Amniotic stem cell (primary cell): ENCODE measurements around the gene SPEF2.

ENCODE experiments used
- DNase-seq: peaks from one replicate; lab custom pipeline; 2025; lab: John Stamatoyannopoulos, UW

The SPEF2 gene

DNA sequence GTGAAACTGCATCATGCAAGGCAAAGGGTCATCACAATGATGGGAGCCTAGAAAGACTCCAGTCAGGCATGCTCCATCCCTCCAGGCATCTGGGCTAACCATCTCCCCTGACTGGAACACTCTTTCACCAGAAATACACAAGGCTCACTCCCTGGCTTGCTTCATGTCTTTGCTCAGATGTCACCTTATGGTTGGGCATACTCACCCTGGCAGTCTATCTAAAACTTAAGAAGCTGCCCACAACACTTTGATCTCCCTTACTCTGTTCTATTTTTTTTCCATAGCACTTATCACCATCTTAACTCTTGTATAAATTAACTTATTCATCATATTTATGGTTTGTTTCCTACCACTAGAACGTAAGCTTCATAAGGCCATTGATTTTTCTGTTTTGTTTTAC lies 90.0 kb downstream of the SPEF2 start:
- no peak for DNase-seq

DNA sequence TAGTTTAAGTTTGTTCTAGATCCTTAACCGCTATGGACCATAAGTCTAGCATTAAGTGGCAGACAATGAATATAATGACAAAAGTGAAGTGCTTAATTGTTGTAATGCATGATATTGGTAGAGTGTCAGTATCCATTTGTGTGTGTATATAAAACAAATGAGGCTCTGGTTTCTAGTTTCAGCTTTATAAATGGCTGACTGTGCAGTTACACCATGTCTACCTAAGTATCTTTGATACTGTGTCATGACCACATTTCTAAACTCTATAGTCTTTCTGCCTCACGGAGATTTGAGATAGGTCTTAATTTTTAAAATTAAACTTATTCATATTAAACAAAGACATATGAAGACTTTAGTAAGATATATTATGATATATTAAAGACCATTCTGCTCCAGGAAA lies 92.0 kb downstream of the SPEF2 start:
- no peak for DNase-seq

DNA sequence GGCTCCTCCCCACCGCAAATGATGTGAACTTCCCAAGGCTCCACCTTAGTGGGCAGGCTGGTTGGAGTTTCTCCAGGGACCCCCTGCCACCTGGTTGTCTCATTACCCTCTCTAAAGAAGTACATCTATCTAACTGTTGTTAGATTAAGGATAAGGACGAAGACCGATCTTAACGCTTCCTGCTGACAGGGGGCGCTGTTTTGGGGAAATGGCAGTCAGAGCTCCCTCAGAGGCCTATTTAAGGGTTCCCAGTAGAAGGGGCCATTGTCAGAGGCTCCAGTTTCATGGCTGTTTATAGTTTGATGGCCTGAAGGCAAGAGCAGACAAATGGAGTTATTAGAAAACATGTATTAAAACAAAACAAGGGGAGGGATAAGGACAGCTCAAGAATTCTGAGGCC lies 100.1 kb downstream of the SPEF2 start:
- no peak for DNase-seq

DNA sequence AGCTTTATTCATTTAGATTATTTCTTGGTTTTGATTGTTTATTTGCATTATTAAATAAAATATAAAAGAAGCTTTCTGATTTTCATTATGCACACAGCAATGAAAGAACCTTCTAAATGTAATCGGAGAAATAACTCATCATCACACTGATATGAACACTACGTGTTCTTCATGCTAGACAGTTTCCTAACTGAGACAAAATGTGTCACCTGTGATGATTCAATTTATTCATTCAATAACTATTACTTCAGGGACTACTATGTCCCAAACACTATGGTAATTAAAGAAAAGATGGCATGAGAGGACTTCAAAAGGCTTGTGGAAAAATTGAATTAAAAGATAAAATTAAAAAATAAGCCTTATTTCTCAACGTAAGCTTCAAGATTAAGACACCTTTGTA lies 118.1 kb downstream of the SPEF2 start:
- no peak for DNase-seq

DNA sequence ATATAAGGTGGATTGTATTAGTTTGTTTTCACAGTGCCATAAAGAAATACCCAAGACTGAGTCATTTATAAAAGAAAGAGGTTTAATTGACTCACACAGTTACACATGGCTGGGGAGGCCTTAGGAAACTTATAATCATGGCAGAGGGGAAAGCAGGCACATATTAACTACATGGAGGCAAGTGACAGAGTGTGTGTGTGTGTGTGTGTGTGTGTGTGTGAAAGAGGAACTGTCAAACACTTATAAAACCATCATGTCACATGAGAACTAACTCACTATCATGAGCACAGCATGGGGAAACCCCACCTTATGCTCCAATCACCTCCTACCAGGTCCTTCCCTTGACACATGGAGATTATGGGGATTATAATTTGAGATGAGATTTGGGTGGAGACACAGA lies 118.6 kb downstream of the SPEF2 start:
- no peak for DNase-seq

DNA sequence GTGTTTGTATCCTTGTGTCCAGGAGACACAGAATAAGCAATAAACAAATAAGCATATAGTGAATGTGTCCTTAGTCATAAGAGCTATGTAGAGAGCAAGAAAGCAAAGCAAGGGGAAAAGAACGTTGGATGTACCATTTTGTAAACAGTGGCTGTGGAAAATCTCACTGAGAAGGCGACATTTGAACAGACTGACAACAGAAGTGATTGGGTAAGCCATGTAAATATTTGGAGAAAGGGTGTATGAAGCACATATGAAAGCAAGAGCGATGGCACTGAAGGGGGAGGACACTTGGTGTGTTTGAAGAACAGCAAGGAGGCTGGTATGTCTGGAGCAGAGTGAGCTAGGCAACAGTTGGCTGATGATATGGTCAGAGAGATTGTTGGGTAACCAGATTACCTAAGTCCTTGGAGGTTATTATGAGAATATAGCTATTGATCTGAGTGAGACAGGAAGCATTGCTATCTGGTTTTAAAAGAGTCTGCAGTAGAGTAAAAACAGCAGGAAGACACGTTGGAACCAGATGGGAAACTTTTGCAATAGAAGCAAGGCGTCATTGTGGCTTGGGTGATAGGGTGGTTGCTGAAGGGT lies 123.6 kb downstream of the SPEF2 start:
- DNase-seq: no peak

DNA sequence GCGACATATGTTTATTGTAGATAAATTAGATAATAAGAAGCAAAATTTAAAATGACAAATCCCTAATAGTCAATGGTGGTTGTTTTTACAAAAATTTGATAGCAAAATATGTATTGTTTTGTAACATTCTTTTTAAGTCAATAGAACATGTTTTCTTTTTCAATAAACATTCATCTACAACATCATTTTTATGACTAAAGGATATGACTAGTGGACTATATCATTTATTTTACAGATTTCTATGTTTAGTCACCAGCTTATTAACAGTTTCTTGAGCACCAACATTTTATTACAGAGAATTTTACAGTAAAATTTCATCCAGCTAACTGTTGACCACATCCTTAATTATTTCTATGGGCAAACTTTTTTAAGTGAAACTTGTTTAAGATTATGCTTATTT lies 124.3 kb downstream of the SPEF2 start:
- DNase-seq: no peak

DNA sequence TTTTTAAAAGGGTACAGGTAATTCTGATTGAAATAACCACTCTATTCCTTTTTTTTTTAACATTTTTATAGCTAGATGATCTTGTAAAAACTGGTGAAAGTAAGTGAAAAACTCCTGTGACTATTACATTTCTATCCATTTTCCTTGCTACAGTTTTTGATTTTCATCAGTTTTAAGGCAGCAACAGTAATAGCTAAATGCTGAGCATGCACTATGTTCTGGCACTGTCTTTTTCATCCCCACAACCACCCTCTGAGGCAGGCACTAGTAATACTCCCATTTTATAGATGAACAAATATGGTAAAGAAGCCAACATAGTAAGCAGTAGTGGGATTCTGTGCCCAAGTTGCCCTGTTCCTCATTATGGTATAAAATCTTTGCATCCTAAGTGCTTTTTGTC lies 126.0 kb downstream of the SPEF2 start:
- DNase-seq: no peak

DNA sequence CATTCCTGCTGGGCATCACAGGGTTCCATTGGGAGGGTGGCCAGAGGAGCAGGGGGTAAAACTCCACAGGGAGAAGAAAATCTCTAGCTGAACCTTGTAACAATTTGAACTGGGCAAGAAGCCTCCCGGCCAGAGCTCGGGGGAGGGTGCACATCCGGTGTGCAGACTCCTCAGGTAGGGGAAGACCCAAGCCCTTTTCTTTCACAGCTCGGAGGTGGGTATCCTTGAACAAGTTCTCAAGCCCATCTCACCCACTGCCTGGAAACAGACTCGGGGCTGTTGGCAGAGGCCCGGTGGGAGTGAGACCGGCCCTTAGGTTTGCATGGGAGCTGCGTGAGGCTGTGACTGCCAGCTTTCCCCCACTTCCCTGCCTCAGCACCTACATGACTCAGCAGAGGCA lies 127.5 kb downstream of the SPEF2 start:
- no peak for DNase-seq

DNA sequence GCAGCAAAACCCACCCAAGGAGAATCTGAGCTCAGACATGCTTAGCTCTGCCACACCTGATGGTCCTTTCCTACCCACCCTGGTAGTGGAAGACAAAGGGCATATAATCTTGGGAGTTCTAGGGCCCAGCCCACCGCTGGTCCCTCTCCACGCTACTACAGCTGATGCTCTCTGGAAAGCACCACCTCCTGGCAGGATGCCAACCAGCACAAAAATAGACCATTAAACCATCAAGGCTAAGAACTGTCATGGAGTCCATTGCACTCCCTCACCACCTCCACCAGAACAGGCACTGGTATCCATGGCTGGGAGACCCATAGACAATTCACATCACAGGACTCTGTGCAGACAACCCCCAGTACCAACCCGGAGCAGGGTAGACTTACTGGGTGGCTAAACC lies 128.0 kb downstream of the SPEF2 start:
- DNase-seq: no peak

DNA sequence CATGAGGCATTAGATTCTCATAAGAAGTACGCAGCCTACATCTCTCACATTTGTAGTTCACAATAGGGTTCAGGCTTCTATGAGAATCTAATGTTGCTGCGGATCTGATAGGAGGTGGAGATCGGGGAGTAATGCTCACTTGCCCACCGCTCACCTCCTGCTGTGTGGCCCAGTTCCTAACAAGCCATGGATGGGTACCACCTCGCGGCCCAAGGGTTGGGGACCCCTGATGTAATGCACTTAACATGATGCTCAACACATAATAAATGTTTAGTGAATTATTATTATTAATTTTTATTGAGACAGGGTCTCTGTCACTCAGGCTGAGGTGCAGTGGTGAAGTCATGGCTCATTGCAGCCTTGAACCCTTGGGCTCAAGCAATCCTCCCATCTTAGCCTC lies 134.3 kb downstream of the SPEF2 start:
- DNase-seq: no peak

DNA sequence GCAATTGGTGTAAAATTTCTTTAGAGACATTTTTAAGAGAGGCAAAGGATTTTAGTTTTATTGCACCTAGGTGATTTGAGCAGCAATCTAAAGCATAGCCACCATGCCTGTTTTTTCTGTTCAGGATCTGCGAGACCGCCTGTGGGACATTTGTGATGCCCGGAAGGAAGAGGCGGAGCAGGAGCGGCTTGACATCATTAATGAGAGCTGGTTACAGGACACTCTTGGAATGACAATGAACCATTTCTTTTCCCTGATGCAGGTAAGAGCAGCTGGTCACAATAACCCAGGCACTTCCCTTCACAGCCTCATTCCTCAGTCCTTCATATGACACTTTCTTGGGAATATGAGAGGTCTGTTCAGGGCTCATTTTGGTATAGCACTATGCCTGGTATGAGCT lies 135.8 kb downstream of the SPEF2 start:
- no peak for DNase-seq

DNA sequence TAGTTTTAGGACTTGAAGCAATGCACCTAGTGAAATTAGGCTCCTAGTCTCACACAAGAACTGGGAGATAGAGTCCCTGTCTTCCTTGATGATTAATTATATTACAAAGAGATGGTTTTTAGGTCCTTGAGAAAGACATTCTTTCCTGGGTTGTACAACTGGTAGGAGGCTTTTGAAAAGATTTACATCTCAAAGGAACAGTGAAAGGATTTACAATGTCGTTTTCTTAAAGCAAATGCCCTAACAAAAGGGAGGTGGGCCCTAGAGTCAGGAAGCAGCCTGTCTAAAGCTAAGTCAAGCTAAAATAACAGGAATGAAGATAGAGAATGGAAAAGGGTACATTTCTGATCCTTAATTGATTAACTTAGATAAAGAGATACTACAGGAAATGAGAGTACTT lies 136.8 kb downstream of the SPEF2 start:
- DNase-seq: no peak

DNA sequence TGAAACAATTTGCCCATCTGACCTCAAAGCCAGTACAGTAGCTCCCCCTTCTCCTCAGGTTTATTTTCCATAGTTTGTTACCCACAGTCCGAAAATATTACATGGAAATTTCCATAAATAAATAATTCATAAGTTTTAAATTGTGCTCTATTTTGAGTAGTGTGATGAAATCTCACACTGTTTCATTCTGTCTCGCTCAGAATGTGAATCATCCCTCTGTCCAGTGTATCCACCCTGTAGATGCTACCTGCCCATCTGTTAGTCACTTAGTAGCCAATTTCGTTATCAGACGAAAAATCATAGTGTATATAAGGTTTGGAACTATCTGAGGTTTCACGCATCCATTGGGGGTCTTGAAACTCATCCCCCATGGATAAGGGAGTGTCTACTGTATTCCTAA lies 138.3 kb downstream of the SPEF2 start:
- DNase-seq: no peak

DNA sequence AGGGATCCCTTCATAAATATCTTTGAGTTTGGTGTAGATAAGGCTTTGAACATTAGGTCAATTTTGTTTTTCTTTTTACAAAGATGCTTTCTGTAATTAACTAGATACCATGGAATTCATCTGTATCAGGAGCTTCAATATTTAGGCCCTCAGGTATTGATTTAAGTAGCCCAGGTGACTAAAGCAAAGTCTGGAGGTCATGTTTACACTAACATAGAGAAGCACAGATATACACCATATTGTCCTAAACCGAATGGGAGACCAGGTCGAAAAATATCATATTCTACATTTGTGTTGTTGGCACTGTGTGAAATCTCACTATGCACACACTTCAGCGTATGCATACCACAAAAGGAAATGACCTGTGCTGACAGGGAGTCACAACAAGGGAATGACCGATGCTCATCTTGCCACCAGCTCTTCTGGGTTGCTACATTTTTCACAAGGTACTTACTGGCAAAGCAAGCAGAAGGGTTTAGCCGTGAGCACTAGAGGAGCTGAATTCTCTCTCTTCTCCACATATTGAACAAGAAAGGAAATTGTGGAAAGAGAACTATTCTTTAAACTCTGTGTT lies 140.6 kb downstream of the SPEF2 start:
- DNase-seq: no peak

DNA sequence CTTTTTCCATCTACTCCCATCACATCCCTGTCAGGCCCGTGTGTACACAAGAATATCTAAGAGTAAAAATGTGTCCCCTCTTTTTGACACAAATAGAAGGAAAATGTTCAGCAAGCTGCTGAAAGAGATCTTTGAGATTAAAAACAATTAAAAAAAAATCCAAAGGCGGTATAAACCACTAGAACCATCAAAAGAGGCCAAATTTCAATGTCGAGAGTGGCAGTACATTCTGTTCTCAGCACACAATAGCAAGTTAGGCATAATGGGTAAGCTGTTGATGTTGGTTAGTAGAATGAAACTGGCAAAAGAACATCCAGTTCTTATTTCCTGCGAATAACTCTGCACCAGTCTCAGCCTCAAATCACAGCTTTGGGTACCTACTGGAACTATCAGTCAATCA lies 143.9 kb downstream of the SPEF2 start:
- no peak for DNase-seq

DNA sequence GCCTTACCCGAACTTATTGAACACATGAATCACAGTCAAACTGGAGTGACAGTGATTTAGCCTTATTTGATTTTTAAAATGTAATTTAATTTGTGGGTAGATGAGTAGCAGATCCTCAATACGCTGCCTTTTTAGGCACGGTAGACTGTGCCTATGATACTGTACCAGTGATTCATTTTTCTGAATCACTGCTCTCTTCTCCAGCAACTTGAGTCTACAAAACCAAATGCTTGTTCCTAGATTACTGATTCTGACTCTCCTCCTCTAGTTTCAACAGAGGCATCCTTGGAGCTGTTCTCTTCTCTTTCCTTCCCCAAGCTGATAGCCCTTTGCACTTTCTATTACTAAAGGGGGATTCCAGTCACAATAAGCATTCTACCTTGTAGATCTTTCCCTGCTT lies 144.7 kb downstream of the SPEF2 start:
- no peak for DNase-seq

DNA sequence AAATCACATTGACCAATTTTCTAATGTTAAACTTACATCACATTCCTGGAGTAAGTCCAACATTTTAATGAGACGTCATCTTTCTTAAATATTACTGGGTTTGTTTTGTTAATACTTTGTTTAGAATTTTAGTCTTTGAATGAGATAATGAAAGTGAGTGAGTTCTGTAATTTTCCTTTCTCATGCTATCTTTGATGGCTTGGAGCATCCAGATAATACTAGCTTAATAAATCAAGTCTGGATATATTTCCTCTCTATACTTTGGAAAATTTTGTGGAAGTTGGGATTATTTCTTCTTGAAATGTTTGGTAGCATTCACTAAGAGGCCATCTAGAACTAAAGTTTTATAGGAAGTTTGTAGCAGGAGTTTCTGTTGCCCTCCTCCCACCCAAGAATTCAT lies 148.3 kb downstream of the SPEF2 start:
- no peak for DNase-seq

DNA sequence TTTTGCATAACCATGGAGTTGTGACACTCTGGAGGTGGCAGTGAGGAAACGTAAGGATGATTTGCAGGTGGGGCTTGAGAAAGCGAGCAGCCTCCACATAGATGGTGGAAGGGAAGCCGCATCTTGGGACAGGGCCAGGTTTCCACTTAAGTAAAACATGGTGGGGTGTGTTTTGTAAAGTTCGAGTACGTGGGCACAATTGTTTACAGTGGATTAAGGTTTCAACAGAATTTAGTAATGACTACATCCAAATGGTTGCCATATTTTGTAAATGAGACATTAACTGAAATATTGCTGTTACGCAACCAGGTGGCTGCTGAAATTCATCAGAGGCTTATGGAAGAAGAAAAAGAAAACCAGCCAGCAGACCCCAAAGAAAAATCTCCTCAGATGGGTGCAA lies 153.6 kb downstream of the SPEF2 start:
- DNase-seq: peak; percentile 39

DNA sequence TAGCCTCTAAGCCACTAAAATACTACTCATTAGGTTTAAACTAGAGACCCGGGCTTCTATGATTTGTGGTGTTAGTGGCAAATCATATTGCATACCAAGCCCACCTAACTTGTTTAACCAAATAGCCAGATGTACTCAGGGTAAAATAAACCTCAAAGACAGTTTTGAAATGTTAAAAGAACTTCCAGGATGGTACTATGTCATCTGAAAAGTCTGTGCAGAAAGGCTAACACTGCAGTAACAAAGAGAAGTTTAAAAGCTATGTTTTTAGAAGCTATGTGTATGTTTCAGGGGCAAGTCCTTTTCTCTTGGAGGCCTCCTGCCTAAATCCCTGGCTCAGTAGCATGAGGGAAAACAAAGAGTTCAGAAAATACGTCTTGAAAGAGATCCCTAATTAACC lies 154.2 kb downstream of the SPEF2 start:
- DNase-seq: no peak

DNA sequence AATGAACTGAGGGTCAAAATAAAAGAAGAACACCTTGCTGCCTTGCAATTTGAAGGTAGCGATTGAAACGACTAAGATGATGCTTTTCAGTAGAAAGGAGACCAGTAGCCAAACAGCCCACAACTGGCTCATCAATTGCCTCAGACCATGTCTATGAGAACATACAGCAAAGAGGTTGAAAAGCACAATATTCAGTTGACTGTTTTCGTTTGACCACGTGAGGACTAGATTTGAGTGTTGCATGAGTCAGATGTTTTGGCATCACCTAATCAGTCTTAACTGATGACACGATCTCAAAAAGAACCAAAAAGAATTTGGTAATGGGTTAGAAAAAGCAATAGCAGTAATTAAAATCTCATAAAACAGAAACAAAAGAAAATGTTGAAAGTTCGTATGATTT lies 156.3 kb downstream of the SPEF2 start:
- no peak for DNase-seq

DNA sequence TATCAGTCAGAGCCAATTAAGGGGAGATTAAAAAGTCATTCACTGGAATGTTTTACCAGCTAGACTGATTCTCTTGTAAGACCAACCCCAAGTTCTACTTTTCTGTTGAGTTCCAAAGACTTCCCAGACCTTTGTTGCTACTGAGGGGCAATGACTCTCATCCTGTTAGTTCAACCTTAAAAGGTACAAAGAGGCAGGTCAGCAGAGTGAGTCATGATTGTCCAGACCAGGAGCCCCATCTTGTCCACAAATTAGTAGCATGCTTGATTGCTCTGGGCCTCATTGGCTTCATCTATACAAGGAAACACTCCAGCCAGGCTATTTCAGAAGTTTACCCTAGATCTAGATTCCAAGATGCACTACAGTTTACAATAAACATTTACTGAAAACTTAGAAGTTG lies 159.1 kb downstream of the SPEF2 start:
- no peak for DNase-seq

DNA sequence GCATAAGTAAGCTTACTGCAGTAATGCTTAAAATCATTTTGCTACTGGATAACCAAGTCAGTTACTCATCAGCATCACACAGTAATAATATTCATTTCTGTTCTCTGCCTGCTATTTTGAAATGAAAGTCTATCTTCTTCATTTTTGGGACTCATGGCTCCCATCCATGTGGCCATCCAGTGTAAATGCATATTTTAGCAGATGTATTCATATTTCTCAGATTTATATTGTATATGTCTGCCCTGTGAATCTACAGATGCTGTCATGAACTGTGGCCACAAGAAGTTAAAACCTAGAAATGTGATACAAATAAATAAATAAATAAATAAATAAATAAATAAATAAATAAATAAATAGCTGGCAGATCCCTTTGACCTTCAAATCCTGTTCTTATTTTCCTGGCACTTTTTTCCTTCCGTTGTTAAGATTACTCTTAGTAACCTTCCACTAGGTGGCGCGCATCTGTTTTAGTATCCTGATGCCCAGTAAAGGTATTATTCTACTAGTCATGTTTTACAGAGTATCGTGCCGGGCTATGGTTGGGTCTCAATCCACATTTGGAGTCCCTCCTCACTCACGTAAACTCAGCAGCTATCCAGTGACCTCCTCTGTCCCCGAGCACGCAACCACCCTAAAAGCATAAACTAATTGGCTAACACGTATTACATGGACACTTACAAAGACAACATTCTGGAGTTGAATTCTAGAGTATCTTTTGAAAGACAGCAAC lies 159.9 kb downstream of the SPEF2 start:
- peak; percentile 91 for DNase-seq

DNA sequence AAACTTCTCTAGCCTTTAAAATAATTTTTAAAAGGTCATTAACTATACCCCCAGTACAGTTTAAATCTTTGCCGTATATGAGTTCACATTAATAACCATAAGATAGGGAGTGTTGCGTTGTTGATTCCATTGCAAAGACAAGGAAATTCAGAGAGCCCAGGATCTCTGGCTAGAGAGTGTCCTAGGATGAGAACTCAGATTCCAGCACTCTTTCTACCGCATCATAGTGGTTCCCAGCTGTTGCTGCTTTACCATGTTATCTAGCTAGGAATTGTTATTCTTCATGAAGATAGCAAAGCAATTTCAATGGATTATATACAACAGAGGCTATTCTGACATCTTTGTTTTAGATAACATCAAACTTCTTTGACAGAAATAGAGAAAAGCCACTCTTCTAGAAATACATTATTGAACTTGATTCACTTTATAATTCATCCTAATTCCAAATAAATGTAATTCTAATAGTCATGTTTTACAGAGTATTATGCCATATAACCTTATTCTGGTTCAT lies 160.7 kb downstream of the SPEF2 start:
- no peak for DNase-seq
